ENCODE results near the gene TTLL3.

TTLL3 gene

GRCh38 chr3:9804996-9805395 lies 5.1 kb upstream of the TTLL3 start:
- in situ Hi-C loops (cut with MboI; ENCODE audit: low sequenced_read_pairs): no loop called here

- in situ Hi-C loops (cut with MboI; ENCODE audit: low sequenced_read_pairs): no loop called here
These were observed 3.9 kb upstream of the TTLL3 start for GRCh38 chr3:9806137-9806536.

GRCh38 chr3:9806688-9807589 lies 3.1 kb upstream of the TTLL3 start:
- in situ Hi-C loops (cut with MboI; ENCODE audit: low sequenced_read_pairs): no loop called here

GRCh38 chr3:9807981-9808344 lies 2.1 kb upstream of the TTLL3 start:
- in situ Hi-C loops (cut with MboI; ENCODE audit: low sequenced_read_pairs): no loop called here

GRCh38 chr3:9808345-9809037 lies 1.6 kb upstream of the TTLL3 start:
- in situ Hi-C loops (cut with MboI; ENCODE audit: low sequenced_read_pairs): no loop called here

GRCh38 chr3:9809239-9809614 lies 835 bp upstream of the TTLL3 start:
- in situ Hi-C loops (cut with MboI; ENCODE audit: low sequenced_read_pairs): no loop called here

GRCh38 chr3:9810433-9810770 lies 340 bp downstream of the TTLL3 start:
- in situ Hi-C loops (cut with MboI; ENCODE audit: low sequenced_read_pairs): no loop called here

GRCh38 chr3:9810846-9811245 lies 784 bp downstream of the TTLL3 start:
- in situ Hi-C loops (cut with MboI; ENCODE audit: low sequenced_read_pairs): no loop called here

GRCh38 chr3:9812870-9813483 lies 2.9 kb downstream of the TTLL3 start:
- in situ Hi-C loops (cut with MboI; ENCODE audit: low sequenced_read_pairs): no loop called here

- in situ Hi-C loops (cut with MboI; ENCODE audit: low sequenced_read_pairs): no loop called here
These were observed 5.9 kb downstream of the TTLL3 start for GRCh38 chr3:9815986-9816385.

- in situ Hi-C loops (cut with MboI; ENCODE audit: low sequenced_read_pairs): no loop called here
These were observed 7.4 kb downstream of the TTLL3 start for GRCh38 chr3:9817436-9817835.

- in situ Hi-C loops (cut with MboI; ENCODE audit: low sequenced_read_pairs): no loop called here
These were observed 8.7 kb downstream of the TTLL3 start for GRCh38 chr3:9818666-9819335.

- in situ Hi-C loops (cut with MboI; ENCODE audit: low sequenced_read_pairs): no loop called here
These were observed 10.5 kb downstream of the TTLL3 start for GRCh38 chr3:9820543-9820942.

GRCh38 chr3:9820946-9821345 lies 10.9 kb downstream of the TTLL3 start:
- in situ Hi-C loops (cut with MboI; ENCODE audit: low sequenced_read_pairs): no loop called here

GRCh38 chr3:9825451-9826040 lies 15.5 kb downstream of the TTLL3 start:
- in situ Hi-C loops (cut with MboI; ENCODE audit: low sequenced_read_pairs): no loop called here

GRCh38 chr3:9826815-9827573 lies 16.9 kb downstream of the TTLL3 start:
- in situ Hi-C loops (cut with MboI; ENCODE audit: low sequenced_read_pairs): no loop called here

GRCh38 chr3:9828801-9829755 lies 19.0 kb downstream of the TTLL3 start:
- in situ Hi-C loops (cut with MboI; ENCODE audit: low sequenced_read_pairs): no loop called here

- in situ Hi-C loops (cut with MboI; ENCODE audit: low sequenced_read_pairs): no loop called here
These were observed 21.2 kb downstream of the TTLL3 start for GRCh38 chr3:9831253-9831652.

GRCh38 chr3:9833078-9833477 lies 23.0 kb downstream of the TTLL3 start:
- in situ Hi-C loops (cut with MboI; ENCODE audit: low sequenced_read_pairs): no loop called here

Data from hTERT RPE-1 (cell line).